ENCODE results near the gene POLR2C.
A peak's percentile ranks its signal among the peaks of the same experiment; 100 is the strongest.
"Not testable (repeated sequence)": the region's sequence is repeated elsewhere in the genome, so short reads cannot be mapped to it uniquely, and the experiment has no call there.

The POLR2C gene

GRCh38 chr16:57479976-57480753 is 17.7 kb downstream of the POLR2C start:
- peak; percentile 91 for DNase-seq (ENCODE audit: low read depth)

- no peak for DNase-seq (ENCODE audit: low read depth)
These were observed 18.3 kb downstream of the POLR2C start for GRCh38 chr16:57480754-57481230.

- DNase-seq (ENCODE audit: low read depth): no peak
These were observed 18.9 kb downstream of the POLR2C start for GRCh38 chr16:57481421-57481820.

- DNase-seq (ENCODE audit: low read depth): no peak
These were observed 20.5 kb downstream of the POLR2C start for GRCh38 chr16:57482845-57483545.

GRCh38 chr16:57483725-57484514 is 21.4 kb downstream of the POLR2C start:
- DNase-seq (ENCODE audit: low read depth): no peak

- DNase-seq (ENCODE audit: low read depth): no peak
These were observed 22.1 kb downstream of the POLR2C start for GRCh38 chr16:57484515-57485005.

- no peak for DNase-seq (ENCODE audit: low read depth)
These were observed 22.8 kb downstream of the POLR2C start for GRCh38 chr16:57485091-57485915.

- DNase-seq (ENCODE audit: low read depth): peak; percentile 55
These were observed 23.7 kb downstream of the POLR2C start, which contains the start of gene DOK4 for GRCh38 chr16:57485916-57486857. Gene DOK4 (minus strand): TSS chr16:57486493. CDS start chr16:57479507, 6,986 bp downstream.

- DNase-seq (ENCODE audit: low read depth): no peak
These were observed 24.7 kb downstream of the POLR2C start for GRCh38 chr16:57486858-57487834.

- DNase-seq (ENCODE audit: low read depth): no peak
These were observed 26.8 kb downstream of the POLR2C start for GRCh38 chr16:57489229-57489628.

- DNase-seq (ENCODE audit: low read depth): no peak
These were observed 31.3 kb downstream of the POLR2C start for GRCh38 chr16:57493767-57494166.

- DNase-seq (ENCODE audit: low read depth): no peak
These were observed 34.6 kb downstream of the POLR2C start for GRCh38 chr16:57497121-57497520.

GRCh38 chr16:57498031-57498430 is 35.6 kb downstream of the POLR2C start:
- DNase-seq (ENCODE audit: low read depth): no peak

GRCh38 chr16:57499941-57500340 is 37.5 kb downstream of the POLR2C start:
- not testable (repeated sequence) for DNase-seq (ENCODE audit: low read depth)

GRCh38 chr16:57500578-57501111 is 38.2 kb downstream of the POLR2C start:
- no peak for DNase-seq (ENCODE audit: low read depth)

GRCh38 chr16:57501492-57501891 is 39.0 kb downstream of the POLR2C start:
- DNase-seq (ENCODE audit: low read depth): no peak

GRCh38 chr16:57502048-57502775 is 39.7 kb downstream of the POLR2C start:
- DNase-seq (ENCODE audit: low read depth): no peak

GRCh38 chr16:57503366-57503765 is 40.9 kb downstream of the POLR2C start:
- peak; percentile 53 for DNase-seq (ENCODE audit: low read depth)

All from amniotic epithelial cell (primary cell).